Skin epidermis (tissue), 12 donors: ENCODE measurements around the gene AFF1.
"Not testable (repeated sequence)": the region's sequence is repeated elsewhere in the genome, so short reads cannot be mapped to it uniquely, and the experiment has no call there.

Experiments used
- H3K27ac ChIP-seq, 21 experiments: fragments of 200-600 bp; sonication (generic) in 11 of 21; one replicate each; pipeline ENCODE4 v1.5.0; 2020; ENCODE audit warnings: mild to moderate bottlenecking in 3 of 21, inconsistent platforms in 2 of 21, moderate library complexity in 2 of 21
- H3K4me3 ChIP-seq, 7 experiments: fragments of 200-600 bp; sonication (generic) in 2 of 7; one replicate each; pipeline ENCODE4 v1.5.0; 2020; ENCODE audit warnings: inconsistent platforms in 2 of 7, mild to moderate bottlenecking in 2 of 7, moderate library complexity in 1 of 7

The AFF1 gene

GRCh38 chr4:87145934-87146333, 211.1 kb downstream of the AFF1 start:
- not testable (repeated sequence) for H3K27ac ChIP-seq, H3K4me3 ChIP-seq

- H3K4me3 ChIP-seq, result no peak overlapping the region
- no peak overlapping the region for H3K27ac ChIP-seq
These were observed 212.3 kb downstream of the AFF1 start for GRCh38 chr4:87147116-87147515.

GRCh38 chr4:87150498-87151261, 215.9 kb downstream of the AFF1 start:
- H3K4me3 ChIP-seq, result no peak overlapping the region
- H3K27ac ChIP-seq, result no peak overlapping the region

- Histone ChIP-seq H3K27ac (no peak overlapping the region), H3K4me3 (no peak overlapping the region)
These were observed 216.9 kb downstream of the AFF1 start for GRCh38 chr4:87151730-87152129.

- Histone ChIP-seq H3K27ac (no peak overlapping the region), H3K4me3 (no peak overlapping the region)
These were observed 217.7 kb downstream of the AFF1 start for GRCh38 chr4:87152310-87153041.

- no peak overlapping the region for H3K4me3 ChIP-seq
These were observed 218.5 kb downstream of the AFF1 start for GRCh38 chr4:87153078-87153870.

GRCh38 chr4:87165892-87166291, 231.1 kb downstream of the AFF1 start:
- H3K27ac ChIP-seq, result no peak overlapping the region

More at GRCh38 chr4:87153078-87153870, 218.5 kb downstream of the AFF1 start:
- H3K27ac ChIP-seq, result no peak overlapping the region

GRCh38 chr4:87166296-87166854, 231.6 kb downstream of the AFF1 start:
- no peak overlapping the region for H3K4me3 ChIP-seq
- no peak overlapping the region for H3K27ac ChIP-seq

More at GRCh38 chr4:87165892-87166291, 231.1 kb downstream of the AFF1 start:
- no peak overlapping the region for H3K4me3 ChIP-seq

- H3K4me3 ChIP-seq, result no peak overlapping the region
- no peak overlapping the region for H3K27ac ChIP-seq
These were observed 237.1 kb downstream of the AFF1 start for GRCh38 chr4:87171944-87172343.

- no peak overlapping the region for H3K27ac ChIP-seq
- no peak overlapping the region for H3K4me3 ChIP-seq
These were observed 239.9 kb downstream of the AFF1 start for GRCh38 chr4:87174672-87175071.

GRCh38 chr4:87179751-87180150, 244.9 kb downstream of the AFF1 start:
- Histone ChIP-seq H3K27ac (no peak overlapping the region), H3K4me3 (no peak overlapping the region)

- no peak overlapping the region for H3K27ac ChIP-seq
- no peak overlapping the region for H3K4me3 ChIP-seq
These were observed 246.0 kb downstream of the AFF1 start for GRCh38 chr4:87180767-87181166.

GRCh38 chr4:87185146-87185870, 250.5 kb downstream of the AFF1 start:
- Histone ChIP-seq H3K4me3 (no peak overlapping the region), H3K27ac (no peak overlapping the region)

GRCh38 chr4:87188048-87188447, 253.2 kb downstream of the AFF1 start:
- H3K27ac ChIP-seq, result no peak overlapping the region
- no peak overlapping the region for H3K4me3 ChIP-seq

- Histone ChIP-seq H3K27ac (no peak overlapping the region), H3K4me3 (no peak overlapping the region)
These were observed 254.1 kb downstream of the AFF1 start for GRCh38 chr4:87188932-87189331.
